Prostate gland (tissue), 2 donors: ENCODE data around the gene LGMN. TPM values are rescaled to one million over a fixed set of nuclear protein-coding genes. Genes with fewer than 3 reads are reported as not detected.

ENCODE experiments used
- DNase-seq: peaks from one replicate; pipeline ENCODE4 v3.0.0-alpha.2; 2019; ENCODE audit warnings: low spot score
- H3K27ac ChIP-seq, 2 donors: fragments of 200-600 bp; sonication (generic); 2 replicates each; pipeline ENCODE4 v1.5.1; 2017 to 2019
- H3K27me3 ChIP-seq: fragments of 200-600 bp; sonication (generic); replicated peaks from 2 replicates; pipeline ENCODE4 v1.5.1; 2019; ENCODE audit not compliant: insufficient read depth
- H3K36me3 ChIP-seq, 2 donors: fragments of 200-600 bp; sonication (generic); 1 replicate in 1 of 2; 2 replicates in 1 of 2; pipeline versions ENCODE4 v1.5.1 to v1.8.1; 2017 to 2019
- H3K4me1 ChIP-seq: fragments of 200-600 bp; sonication (generic); replicated peaks from 2 replicates; pipeline ENCODE4 v1.5.1; 2019
- H3K4me3 ChIP-seq, 2 donors: fragments of 200-600 bp; sonication (generic); 2 replicates each; pipeline ENCODE4 v1.5.1; 2017 to 2019
- H3K9me3 ChIP-seq: fragments of 200-600 bp; sonication (generic); 2 replicates; pipeline ENCODE4 v1.5.1; 2017
- CTCF ChIP-seq, 4 experiments: fragments of 200-600 bp in 2 of 4; fragments of 450-650 bp in 2 of 4; sonication (generic) in 2 of 4; IDR thresholded peaks; 1 replicate in 3 of 4; 2 replicates in 1 of 4; pipeline ENCODE4 v1.5.1; 2016 to 2019; ENCODE audit warnings: antibody characterized with exemption in 4 of 4, mild to moderate bottlenecking in 2 of 4, moderate library complexity in 2 of 4
- POLR2A ChIP-seq: fragments of 450-650 bp; IDR thresholded peaks from one replicate; pipeline ENCODE4 v1.6.1; 2016; ENCODE audit warnings: antibody characterized with exemption, mild to moderate bottlenecking
- POLR2AphosphoS5 ChIP-seq: sonication (generic); formaldehyde crosslinking; IDR thresholded peaks from one replicate; pipeline ENCODE4 v1.6.1; 2017; ENCODE audit warnings: antibody characterized with exemption
- WGBS: methylation state at CpG from one replicate; pipeline ENCODE4 v1.1.5; 2018; 5-methylcytosine and 5-hydroxymethylcytosine counted together
- intact Hi-C: fragments of 100-400 bp; cut with DNase I; formaldehyde crosslinking; loops from one replicate; pipeline ENCODE4 v1.14.2; 2022
- total RNA-seq, 2 donors: library from RNA; depleted of rRNA; stranded (reverse); fragments of >200 nt; gene quantifications; one replicate each; pipeline ENCODE4 v1.1.0, GENCODE V29; 2016

LGMN gene
- total RNA-seq, 2 donors from 2014 or later, result 88.3 to 155 TPM

GRCh38 chr14:92759679-92760523 lies 11.5 kb upstream of the LGMN start:
- no peaks in the 10 kb centered on the region for H3K27me3 ChIP-seq
- DNase-seq, result no peak
- no peak for TF ChIP-seq CTCF (IDR thresholded peaks at IDR 0.05)
- no peak for TF ChIP-seq POLR2AphosphoS5
- no peak for TF ChIP-seq POLR2A
- intact Hi-C loops, result no loop called here
- WGBS, result 88% methylated on average over 12 of the region's 12 CpGs
- H3K36me3 ChIP-seq, result no peaks in the 10 kb centered on the region
- H3K4me3 ChIP-seq, result no peak overlapping the region
- no peaks in the 10 kb centered on the region for H3K4me1 ChIP-seq
- H3K9me3 ChIP-seq, result no peaks in the 10 kb centered on the region
- H3K27ac ChIP-seq, result no peak overlapping the region

- WGBS, result 51% methylated on average over 4 of the region's 4 CpGs
These were observed 10.9 kb upstream of the LGMN start for GRCh38 chr14:92759300-92759678.

GRCh38 chr14:92756446-92756845 lies 8.0 kb upstream of the LGMN start:
- no peak overlapping the region for H3K4me3 ChIP-seq
- no peaks in the 10 kb centered on the region for H3K9me3 ChIP-seq
- WGBS, result 91% methylated on average over 4 of the region's 4 CpGs
- DNase-seq, result no peak
- H3K27ac ChIP-seq, result no peak overlapping the region
- no peaks in the 10 kb centered on the region for H3K4me1 ChIP-seq
- H3K27me3 ChIP-seq, result no peaks in the 10 kb centered on the region
- no peak for TF ChIP-seq POLR2AphosphoS5
- TF ChIP-seq CTCF (IDR thresholded peaks at IDR 0.05), result no peak
- no peak for TF ChIP-seq POLR2A
- no peaks in the 10 kb centered on the region for H3K36me3 ChIP-seq
- intact Hi-C loops, result no loop called here

More at GRCh38 chr14:92759300-92759678, 10.9 kb upstream of the LGMN start:
- Histone ChIP-seq H3K27me3 (no peaks in the 10 kb centered on the region), H3K36me3 (no peaks in the 10 kb centered on the region), H3K4me3 (no peak overlapping the region), H3K4me1 (no peaks in the 10 kb centered on the region), H3K9me3 (no peaks in the 10 kb centered on the region), H3K27ac (no peak overlapping the region)
- intact Hi-C loops, result no loop called here
- no peak for DNase-seq
- TF ChIP-seq POLR2AphosphoS5 (no peak), CTCF (IDR thresholded peaks at IDR 0.05) (no peak), POLR2A (no peak)

GRCh38 chr14:92755495-92755894 lies 7.1 kb upstream of the LGMN start:
- no peaks in the 10 kb centered on the region for H3K27me3 ChIP-seq
- no peak for DNase-seq
- TF ChIP-seq POLR2AphosphoS5 (no peak), CTCF (IDR thresholded peaks at IDR 0.05) (no peak), POLR2A (no peak)
- no peaks in the 10 kb centered on the region for H3K4me1 ChIP-seq
- no peak overlapping the region for H3K4me3 ChIP-seq
- 86% methylated on average over 3 of the region's 3 CpGs for WGBS
- intact Hi-C loops, result no loop called here
- H3K36me3 ChIP-seq, result no peaks in the 10 kb centered on the region
- no peaks in the 10 kb centered on the region for H3K9me3 ChIP-seq
- no peak overlapping the region for H3K27ac ChIP-seq

GRCh38 chr14:92754966-92755365 lies 6.5 kb upstream of the LGMN start:
- Histone ChIP-seq H3K27me3 (no peaks in the 10 kb centered on the region), H3K4me3 (no peak overlapping the region), H3K4me1 (no peaks in the 10 kb centered on the region), H3K27ac (no peak overlapping the region), H3K9me3 (no peaks in the 10 kb centered on the region), H3K36me3 (no peaks in the 10 kb centered on the region)
- TF ChIP-seq CTCF (IDR thresholded peaks at IDR 0.05) (no peak), POLR2A (no peak), POLR2AphosphoS5 (no peak)
- intact Hi-C loops, result no loop called here
- WGBS, result 64% methylated on average over 1 of the region's 1 CpG
- no peak for DNase-seq
